Smooth muscle cell (in vitro differentiated cells): Measurements from ENCODE around the gene TMTC4. TPM values are rescaled to one million over a fixed set of nuclear protein-coding genes. Genes with fewer than 3 reads are reported as not detected.
"Not testable (repeated sequence)": the region's sequence is repeated elsewhere in the genome, so short reads cannot be mapped to it uniquely, and the experiment has no call there.

Experiments used
- DNase-seq: peaks from one replicate; lab custom pipeline; 2025; ENCODE audit not compliant: unreplicated experiment; lab: John Stamatoyannopoulos, UW
- H2AFZ ChIP-seq: fragments of 200-600 bp; sonication (generic); 2 replicates; pipeline ENCODE4 v1.6.0; 2016; ENCODE audit warnings: antibody characterized with exemption, low read depth, mild to moderate bottlenecking
- H3F3A ChIP-seq: fragments of 200-600 bp; sonication (generic); 2 replicates; pipeline ENCODE4 v1.6.0; 2017; ENCODE audit warnings: antibody characterized with exemption, low read depth
- H3K27ac ChIP-seq: fragments of 200-600 bp; sonication (generic); 2 replicates; pipeline ENCODE4 v1.5.1; 2016; ENCODE audit warnings: low read depth, mild to moderate bottlenecking
- H3K27me3 ChIP-seq: fragments of 200-600 bp; sonication (generic); 2 replicates; pipeline ENCODE4 v1.6.1; 2016; ENCODE audit warnings: low read depth, mild to moderate bottlenecking
- H3K36me3 ChIP-seq: fragments of 200-600 bp; sonication (generic); 2 replicates; pipeline ENCODE4 v1.5.1; 2016; ENCODE audit warnings: low read depth
- H3K4me1 ChIP-seq: fragments of 200-600 bp; sonication (generic); 2 replicates; pipeline ENCODE4 v1.5.1; 2016; ENCODE audit warnings: low read depth
- H3K4me2 ChIP-seq: fragments of 200-600 bp; sonication (generic); 2 replicates; pipeline ENCODE4 v1.6.0; 2016; ENCODE audit warnings: mild to moderate bottlenecking
- H3K4me3 ChIP-seq: fragments of 200-600 bp; sonication (generic); 2 replicates; pipeline ENCODE4 v1.5.1; 2016; ENCODE audit warnings: mild to moderate bottlenecking
- H3K79me2 ChIP-seq: fragments of 200-600 bp; sonication (generic); 2 replicates; pipeline ENCODE4 v1.6.0; 2016; ENCODE audit warnings: low read depth, mild to moderate bottlenecking
- H3K9ac ChIP-seq: fragments of 200-600 bp; sonication (generic); 2 replicates; pipeline ENCODE4 v1.6.0; 2016; ENCODE audit warnings: low read depth
- H3K9me3 ChIP-seq: fragments of 200-600 bp; sonication (generic); replicated peaks from 2 replicates; pipeline ENCODE4 v1.5.1; 2016; ENCODE audit warnings: low read depth
- H4K20me1 ChIP-seq: fragments of 200-600 bp; sonication (generic); 2 replicates; pipeline ENCODE4 v1.6.0; 2016; ENCODE audit warnings: low read depth
- WGBS: methylation state at CpG from one replicate; pipeline ENCODE4 v1.1.7; 2016; ENCODE audit warnings: low lambda C conversion rate; 5-methylcytosine and 5-hydroxymethylcytosine counted together
- polyA plus RNA-seq: library from polyadenylated mRNA; unstranded; fragments of >200 nt; fragmentation: Nextera tagmentation; extraction: Ambion mirVana; gene quantifications from 2 replicates; pipeline ENCODE4 v1.2.1, GENCODE V29; 2016
- total RNA-seq: library from RNA; depleted of rRNA; stranded (reverse); fragments of >200 nt; gene quantifications from 2 replicates; pipeline ENCODE4 v1.2.3, GENCODE V29; 2014
- TF ChIP-seq, protein P1 (sequence below): fragments of 200-600 bp; sonication (generic); IDR thresholded peaks from 2 replicates; pipeline ENCODE4 v1.5.1; 2017; ENCODE audit warnings: borderline replicate concordance, mild to moderate bottlenecking, antibody characterized with exemption; ENCODE audit not compliant: insufficient read depth, poor library complexity, severe bottlenecking

The TMTC4 gene
- total and polyA plus RNA-seq, 2 experiments from 2014 or later = 6.6 to 7.4 TPM

GRCh38 chr13:100689191-100689590, 14.6 kb upstream of the TMTC4 start:
- Histone ChIP-seq H3K4me1 (no peaks in the 10 kb centered on the region), H3F3A (no peaks in the 10 kb centered on the region), H3K27me3 (no peaks in the 10 kb centered on the region), H3K4me3 (no peak overlapping the region), H3K79me2 (no peaks in the 10 kb centered on the region), H3K9ac (no peak overlapping the region), H3K36me3 (no peaks in the 10 kb centered on the region), H4K20me1 (no peaks in the 10 kb centered on the region), H3K9me3 (peaks cover 3% of the 10 kb centered on the region), H3K4me2 (no peak overlapping the region), H3K27ac (no peak overlapping the region), H2AFZ (no peak overlapping the region)
- 62% methylated on average over 1 of the region's 1 CpG for WGBS
- DNase-seq = no peak
- TF ChIP-seq, protein P1, sequence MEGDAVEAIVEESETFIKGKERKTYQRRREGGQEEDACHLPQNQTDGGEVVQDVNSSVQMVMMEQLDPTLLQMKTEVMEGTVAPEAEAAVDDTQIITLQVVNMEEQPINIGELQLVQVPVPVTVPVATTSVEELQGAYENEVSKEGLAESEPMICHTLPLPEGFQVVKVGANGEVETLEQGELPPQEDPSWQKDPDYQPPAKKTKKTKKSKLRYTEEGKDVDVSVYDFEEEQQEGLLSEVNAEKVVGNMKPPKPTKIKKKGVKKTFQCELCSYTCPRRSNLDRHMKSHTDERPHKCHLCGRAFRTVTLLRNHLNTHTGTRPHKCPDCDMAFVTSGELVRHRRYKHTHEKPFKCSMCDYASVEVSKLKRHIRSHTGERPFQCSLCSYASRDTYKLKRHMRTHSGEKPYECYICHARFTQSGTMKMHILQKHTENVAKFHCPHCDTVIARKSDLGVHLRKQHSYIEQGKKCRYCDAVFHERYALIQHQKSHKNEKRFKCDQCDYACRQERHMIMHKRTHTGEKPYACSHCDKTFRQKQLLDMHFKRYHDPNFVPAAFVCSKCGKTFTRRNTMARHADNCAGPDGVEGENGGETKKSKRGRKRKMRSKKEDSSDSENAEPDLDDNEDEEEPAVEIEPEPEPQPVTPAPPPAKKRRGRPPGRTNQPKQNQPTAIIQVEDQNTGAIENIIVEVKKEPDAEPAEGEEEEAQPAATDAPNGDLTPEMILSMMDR = no peak

- H3K27ac ChIP-seq = no peak overlapping the region
- H3K9me3 ChIP-seq = no peaks in the 10 kb centered on the region
- H3K27me3 ChIP-seq = no peaks in the 10 kb centered on the region
- H3K79me2 ChIP-seq = no peaks in the 10 kb centered on the region
- H3F3A ChIP-seq = no peaks in the 10 kb centered on the region
- H3K4me3 ChIP-seq = no peak overlapping the region
- no peak overlapping the region for H3K9ac ChIP-seq
- no peaks in the 10 kb centered on the region for H3K36me3 ChIP-seq
- no peak overlapping the region for H3K4me2 ChIP-seq
- H2AFZ ChIP-seq = no peak overlapping the region
- 88% methylated on average over 3 of the region's 3 CpGs for WGBS
- TF ChIP-seq, protein P1 = no peak
- H3K4me1 ChIP-seq = no peaks in the 10 kb centered on the region
- no peaks in the 10 kb centered on the region for H4K20me1 ChIP-seq
- DNase-seq = no peak
Measured at GRCh38 chr13:100680131-100680530, 5.5 kb upstream of the TMTC4 start.

DNA sequence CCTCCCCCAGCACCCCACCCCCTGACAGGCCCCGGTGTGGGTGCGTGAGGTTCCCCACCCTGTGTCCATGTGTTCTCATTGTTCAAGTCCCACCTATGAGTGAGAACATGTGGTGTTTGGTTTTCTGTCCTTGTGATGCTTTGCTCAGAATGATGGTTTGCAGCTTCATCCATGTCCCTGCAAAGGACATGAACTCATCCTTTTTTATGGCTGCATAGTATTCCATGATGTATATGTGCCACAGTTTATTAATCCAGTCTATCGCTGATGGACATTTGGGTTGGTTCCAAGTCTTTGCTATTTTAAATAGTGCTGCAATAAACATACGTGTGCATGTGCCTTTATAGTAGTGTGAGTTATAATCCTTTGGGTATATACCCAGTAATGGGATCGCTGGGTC, 2.5 kb upstream of the TMTC4 start:
- H2AFZ ChIP-seq, H3K27ac ChIP-seq, H3K27me3 ChIP-seq, H3F3A ChIP-seq, H3K9me3 ChIP-seq, H3K9ac ChIP-seq, DNase-seq, H3K36me3 ChIP-seq, H3K4me2 ChIP-seq, H3K4me3 ChIP-seq: not testable (repeated sequence)
- Histone ChIP-seq H3K4me1 (peaks cover 11% of the 10 kb centered on the region), H3K79me2 (peaks cover 10% of the 10 kb centered on the region), H4K20me1 (peaks cover 16% of the 10 kb centered on the region)
- WGBS = 97% methylated on average over 5 of the region's 5 CpGs

DNA sequence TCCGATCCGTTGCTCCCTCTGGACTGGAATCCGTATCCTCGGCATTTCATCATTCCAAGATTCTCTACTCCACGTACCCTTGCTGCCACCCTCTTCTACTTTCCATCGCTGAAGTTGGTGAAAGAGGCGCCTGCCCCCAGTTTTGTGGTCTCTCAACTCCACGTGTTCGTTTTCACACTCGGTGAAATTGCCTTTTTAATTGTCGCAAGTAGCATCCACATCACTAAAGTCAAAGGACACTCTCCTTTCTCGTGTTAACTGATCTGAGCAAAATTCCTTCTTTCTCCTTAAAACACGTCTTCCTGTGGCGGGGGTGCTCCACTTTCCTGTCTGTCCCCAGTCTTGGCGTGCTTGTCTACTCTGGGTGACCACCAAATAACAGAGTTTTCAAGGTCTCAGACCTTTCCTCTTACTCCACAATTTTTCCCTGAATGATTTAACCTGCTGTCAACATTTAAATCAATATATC, 1.1 kb upstream of the TMTC4 start:
- H3K4me1 ChIP-seq = peaks cover 11% of the 10 kb centered on the region
- 15% methylated on average over 15 of the region's 15 CpGs for whole genome bisulfite sequencing
- H3K9me3 ChIP-seq = no peaks in the 10 kb centered on the region
- H3K36me3 ChIP-seq = no peaks in the 10 kb centered on the region
- H3K27me3 ChIP-seq = no peaks in the 10 kb centered on the region
- peaks cover 25% of the 10 kb centered on the region for H3K79me2 ChIP-seq
- H3F3A ChIP-seq = no peaks in the 10 kb centered on the region
- peak overlapping the region; percentile 89 for H3K4me2 ChIP-seq
- H2AFZ ChIP-seq = peak overlapping the region; percentile 83
- peak overlapping the region; percentile 79 for H3K4me3 ChIP-seq
- TF ChIP-seq, protein P1 = no peak
- H3K27ac ChIP-seq = no peak overlapping the region
- no peak overlapping the region for H3K9ac ChIP-seq
- no peak for DNase-seq
- H4K20me1 ChIP-seq = peaks cover 29% of the 10 kb centered on the region
